ENCODE data around the gene GAP43.

GRCh38 chr3:115713284-115713683, 90.0 kb downstream of the GAP43 start:
- TF ChIP-seq CTCF (IDR thresholded peaks at IDR 0.05) (no peak), POLR2A (IDR thresholded peaks at IDR 0.05) (no peak), POLR2AphosphoS5 (IDR thresholded peaks at IDR 0.05) (no peak)

Measured in breast epithelium (tissue), 3 donors.